ENCODE results near the gene ITPKA. TPM values are rescaled to one million over a fixed set of nuclear protein-coding genes. Genes with fewer than 3 reads are reported as not detected.

ITPKA gene
- polyA plus RNA-seq, 1 donor (not counting 4 experiments of a cell fraction or from before 2014, with no cell fraction given): 0.12 TPM

- no peak overlapping the region for H3K4me2 ChIP-seq (ENCODE audit: control insufficient read depth, extremely low read depth, insufficient read depth, low read depth, low read length)
- H2AFZ ChIP-seq (ENCODE audit: control insufficient read depth, low read length): no peak overlapping the region
- peaks cover 3% of the 10 kb centered on the region for H3K4me1 ChIP-seq (ENCODE audit: control insufficient read depth, extremely low read depth, insufficient read depth, low read length)
- no peak for TF ChIP-seq EZH2 (IDR thresholded peaks at IDR 0.05; ENCODE audit: low read length)
- no peak for TF ChIP-seq CTCF (optimal IDR thresholded peaks at IDR 0.05 in 1 of 3, IDR thresholded peaks at IDR 0.05 in 1 of 3, conservative IDR thresholded peaks at IDR 0.05 in 1 of 3; ENCODE audit: extremely low read depth in 1 of 3, insufficient read depth in 2 of 3, low read length in 3 of 3)
- H3K27me3 ChIP-seq (ENCODE audit: control insufficient read depth, extremely low read depth, insufficient read depth, low read length): no peaks in the 10 kb centered on the region
- no peak overlapping the region for H3K4me3 ChIP-seq (ENCODE audit: control insufficient read depth in 2 of 3, extremely low read depth in 1 of 3, insufficient read depth in 2 of 3, low read depth in 1 of 3, low read length in 3 of 3)
- H3K36me3 ChIP-seq (ENCODE audit: control insufficient read depth in 2 of 2, extremely low read depth in 1 of 2, insufficient read depth in 2 of 2, low read length in 2 of 2): peaks cover 25 to 32% of the 10 kb centered on the region in 2 experiments
- no peak overlapping the region for H3K27ac ChIP-seq (ENCODE audit: control insufficient read depth, insufficient read depth, low read length)
- H3K9me3 ChIP-seq (ENCODE audit: control insufficient read depth, low read depth, low read length): no peaks in the 10 kb centered on the region
- no peak for FAIRE-seq
- H4K20me1 ChIP-seq (ENCODE audit: control insufficient read depth, extremely low read depth, insufficient read depth, low read length): no peaks in the 10 kb centered on the region
- no peak for DNase-seq (ENCODE audit: low read depth, low spot score)
- dilution Hi-C loops (cut with MboI; ENCODE audit: extremely low pct_ligation_motif_present, low sequenced_read_pairs): no loop called here
- H3K9ac ChIP-seq (ENCODE audit: control insufficient read depth, extremely low read depth, insufficient read depth, low read length): no peak overlapping the region
- H3K79me2 ChIP-seq (ENCODE audit: control insufficient read depth, insufficient read depth, low read length): no peaks in the 10 kb centered on the region
- no peaks in the 10 kb centered on the region for H3K9me1 ChIP-seq (ENCODE audit: control insufficient read depth, extremely low read depth, insufficient read depth, low read length)
These were observed 20.3 kb upstream of the ITPKA start for GRCh38 chr15:41473418-41473817.

DNA sequence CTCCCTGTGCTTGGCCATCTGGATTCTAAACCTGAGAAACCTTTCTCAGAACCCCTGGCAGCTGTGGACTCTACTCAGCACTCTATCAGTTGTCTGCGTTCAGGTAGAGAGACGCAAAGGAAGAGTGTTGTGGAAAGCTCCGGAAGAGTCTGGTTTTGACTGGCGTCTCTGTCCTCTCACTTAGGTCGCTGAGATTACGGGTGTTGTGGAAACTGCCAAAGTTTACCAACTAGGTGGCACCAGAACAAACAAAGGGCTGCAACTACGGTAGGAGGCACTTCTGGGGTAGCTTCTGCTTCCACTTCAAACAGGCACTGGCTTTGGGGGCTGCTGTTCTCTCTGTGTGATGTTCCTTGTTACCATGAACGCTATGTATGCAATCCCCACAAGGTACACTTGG is 19.2 kb upstream of the ITPKA start:
- Histone ChIP-seq H3K36me3 (ENCODE audit: control insufficient read depth in 2 of 2, extremely low read depth in 1 of 2, insufficient read depth in 2 of 2, low read length in 2 of 2) (peaks cover 27 to 37% of the 10 kb centered on the region in 2 experiments), H2AFZ (ENCODE audit: control insufficient read depth, low read length) (no peak overlapping the region), H3K9me1 (ENCODE audit: control insufficient read depth, extremely low read depth, insufficient read depth, low read length) (no peaks in the 10 kb centered on the region), H3K4me3 (ENCODE audit: control insufficient read depth in 2 of 3, extremely low read depth in 1 of 3, insufficient read depth in 2 of 3, low read depth in 1 of 3, low read length in 3 of 3) (no peak overlapping the region), H3K9me3 (ENCODE audit: control insufficient read depth, low read depth, low read length) (no peaks in the 10 kb centered on the region), H3K27me3 (ENCODE audit: control insufficient read depth, extremely low read depth, insufficient read depth, low read length) (no peaks in the 10 kb centered on the region), H3K4me2 (ENCODE audit: control insufficient read depth, extremely low read depth, insufficient read depth, low read depth, low read length) (no peak overlapping the region), H3K9ac (ENCODE audit: control insufficient read depth, extremely low read depth, insufficient read depth, low read length) (no peak overlapping the region), H3K4me1 (ENCODE audit: control insufficient read depth, extremely low read depth, insufficient read depth, low read length) (peaks cover 3% of the 10 kb centered on the region), H3K27ac (ENCODE audit: control insufficient read depth, insufficient read depth, low read length) (no peak overlapping the region), H3K79me2 (ENCODE audit: control insufficient read depth, insufficient read depth, low read length) (no peaks in the 10 kb centered on the region), H4K20me1 (ENCODE audit: control insufficient read depth, extremely low read depth, insufficient read depth, low read length) (no peaks in the 10 kb centered on the region)
- no peak for DNase-seq (ENCODE audit: low read depth, low spot score)
- TF ChIP-seq CTCF (optimal IDR thresholded peaks at IDR 0.05 in 1 of 3, IDR thresholded peaks at IDR 0.05 in 1 of 3, conservative IDR thresholded peaks at IDR 0.05 in 1 of 3; ENCODE audit: extremely low read depth in 1 of 3, insufficient read depth in 2 of 3, low read length in 3 of 3): no peak
- no peak for FAIRE-seq
- dilution Hi-C loops (cut with MboI; ENCODE audit: extremely low pct_ligation_motif_present, low sequenced_read_pairs): no loop called here

All from keratinocyte (primary cell).